Measurements from ENCODE around the gene DCDC2B. TPM values are rescaled to one million over a fixed set of nuclear protein-coding genes. Genes with fewer than 3 reads are reported as not detected.

Gene DCDC2B
- total and polyA plus RNA-seq, 2 of the 13 experiments (the other 11 are each of a cell fraction or from before 2014, with no cell fraction given): not detected

DNA sequence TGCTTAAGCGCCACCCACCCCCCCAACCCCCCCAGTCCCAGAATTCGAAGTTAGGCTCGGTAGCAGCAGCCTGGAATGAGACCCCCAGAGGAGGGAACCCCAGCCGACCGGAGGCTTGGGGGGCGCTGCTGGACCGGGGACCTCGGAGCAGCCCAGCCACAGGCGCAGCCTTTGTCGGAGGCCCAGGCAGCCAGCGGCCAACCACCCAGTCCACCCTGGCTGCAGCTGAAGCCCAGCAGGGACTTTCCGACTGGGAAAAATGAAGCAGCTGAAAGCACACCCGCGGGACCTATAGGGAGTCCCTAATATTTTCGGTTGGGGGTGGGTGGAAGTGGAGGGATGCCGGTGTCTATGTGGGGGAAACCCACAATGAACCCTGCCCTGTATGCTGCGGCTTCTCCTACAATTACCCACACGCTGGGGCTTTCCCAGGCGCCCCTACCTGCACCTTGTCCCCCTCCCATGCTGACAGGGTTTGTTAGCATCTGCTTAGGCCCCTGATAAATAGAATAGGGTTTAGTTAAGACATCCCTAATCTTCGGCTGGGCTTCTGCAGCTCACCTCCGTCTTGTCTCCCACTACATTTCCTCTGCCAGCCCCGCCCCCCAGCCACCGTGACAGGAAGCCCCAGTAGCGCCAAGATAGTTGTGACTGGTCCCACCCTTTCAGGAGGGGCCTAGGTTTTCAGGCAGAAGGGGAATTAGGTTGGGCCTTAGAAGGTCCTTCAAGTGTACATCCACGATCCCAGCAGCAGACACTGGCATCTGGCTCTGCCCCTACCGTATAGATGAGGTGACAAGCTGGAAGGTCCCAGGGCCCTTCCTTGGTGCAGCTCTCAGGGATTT lies 7.7 kb upstream of the DCDC2B start (continued):
- TF ChIP-seq KIAA2018 (CRISPR knock-in tag; IDR thresholded peaks at IDR 0.05; ENCODE audit: borderline replicate concordance): no peak
- TF ChIP-seq, protein P1, sequence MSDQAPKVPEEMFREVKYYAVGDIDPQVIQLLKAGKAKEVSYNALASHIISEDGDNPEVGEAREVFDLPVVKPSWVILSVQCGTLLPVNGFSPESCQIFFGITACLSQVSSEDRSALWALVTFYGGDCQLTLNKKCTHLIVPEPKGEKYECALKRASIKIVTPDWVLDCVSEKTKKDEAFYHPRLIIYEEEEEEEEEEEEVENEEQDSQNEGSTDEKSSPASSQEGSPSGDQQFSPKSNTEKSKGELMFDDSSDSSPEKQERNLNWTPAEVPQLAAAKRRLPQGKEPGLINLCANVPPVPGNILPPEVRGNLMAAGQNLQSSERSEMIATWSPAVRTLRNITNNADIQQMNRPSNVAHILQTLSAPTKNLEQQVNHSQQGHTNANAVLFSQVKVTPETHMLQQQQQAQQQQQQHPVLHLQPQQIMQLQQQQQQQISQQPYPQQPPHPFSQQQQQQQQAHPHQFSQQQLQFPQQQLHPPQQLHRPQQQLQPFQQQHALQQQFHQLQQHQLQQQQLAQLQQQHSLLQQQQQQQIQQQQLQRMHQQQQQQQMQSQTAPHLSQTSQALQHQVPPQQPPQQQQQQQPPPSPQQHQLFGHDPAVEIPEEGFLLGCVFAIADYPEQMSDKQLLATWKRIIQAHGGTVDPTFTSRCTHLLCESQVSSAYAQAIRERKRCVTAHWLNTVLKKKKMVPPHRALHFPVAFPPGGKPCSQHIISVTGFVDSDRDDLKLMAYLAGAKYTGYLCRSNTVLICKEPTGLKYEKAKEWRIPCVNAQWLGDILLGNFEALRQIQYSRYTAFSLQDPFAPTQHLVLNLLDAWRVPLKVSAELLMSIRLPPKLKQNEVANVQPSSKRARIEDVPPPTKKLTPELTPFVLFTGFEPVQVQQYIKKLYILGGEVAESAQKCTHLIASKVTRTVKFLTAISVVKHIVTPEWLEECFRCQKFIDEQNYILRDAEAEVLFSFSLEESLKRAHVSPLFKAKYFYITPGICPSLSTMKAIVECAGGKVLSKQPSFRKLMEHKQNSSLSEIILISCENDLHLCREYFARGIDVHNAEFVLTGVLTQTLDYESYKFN (CRISPR knock-in tag; conservative IDR thresholded peaks at IDR 0.05): peak; percentile 16; the same call in 1 of the 2 replicates
- no peak for TF ChIP-seq TEAD2 (CRISPR knock-in tag; IDR thresholded peaks at IDR 0.05)
- TF ChIP-seq ZNF563 (CRISPR knock-in tag; IDR thresholded peaks at IDR 0.05): no peak
- TF ChIP-seq, protein P2, sequence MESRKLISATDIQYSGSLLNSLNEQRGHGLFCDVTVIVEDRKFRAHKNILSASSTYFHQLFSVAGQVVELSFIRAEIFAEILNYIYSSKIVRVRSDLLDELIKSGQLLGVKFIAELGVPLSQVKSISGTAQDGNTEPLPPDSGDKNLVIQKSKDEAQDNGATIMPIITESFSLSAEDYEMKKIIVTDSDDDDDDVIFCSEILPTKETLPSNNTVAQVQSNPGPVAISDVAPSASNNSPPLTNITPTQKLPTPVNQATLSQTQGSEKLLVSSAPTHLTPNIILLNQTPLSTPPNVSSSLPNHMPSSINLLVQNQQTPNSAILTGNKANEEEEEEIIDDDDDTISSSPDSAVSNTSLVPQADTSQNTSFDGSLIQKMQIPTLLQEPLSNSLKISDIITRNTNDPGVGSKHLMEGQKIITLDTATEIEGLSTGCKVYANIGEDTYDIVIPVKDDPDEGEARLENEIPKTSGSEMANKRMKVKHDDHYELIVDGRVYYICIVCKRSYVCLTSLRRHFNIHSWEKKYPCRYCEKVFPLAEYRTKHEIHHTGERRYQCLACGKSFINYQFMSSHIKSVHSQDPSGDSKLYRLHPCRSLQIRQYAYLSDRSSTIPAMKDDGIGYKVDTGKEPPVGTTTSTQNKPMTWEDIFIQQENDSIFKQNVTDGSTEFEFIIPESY (CRISPR knock-in tag; IDR thresholded peaks at IDR 0.05): no peak
- TF ChIP-seq RFX1 (IDR thresholded peaks at IDR 0.05): no peak
- TF ChIP-seq, protein P3, sequence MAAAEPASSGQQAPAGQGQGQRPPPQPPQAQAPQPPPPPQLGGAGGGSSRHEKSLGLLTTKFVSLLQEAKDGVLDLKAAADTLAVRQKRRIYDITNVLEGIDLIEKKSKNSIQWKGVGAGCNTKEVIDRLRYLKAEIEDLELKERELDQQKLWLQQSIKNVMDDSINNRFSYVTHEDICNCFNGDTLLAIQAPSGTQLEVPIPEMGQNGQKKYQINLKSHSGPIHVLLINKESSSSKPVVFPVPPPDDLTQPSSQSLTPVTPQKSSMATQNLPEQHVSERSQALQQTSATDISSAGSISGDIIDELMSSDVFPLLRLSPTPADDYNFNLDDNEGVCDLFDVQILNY (CRISPR knock-in tag; conservative IDR thresholded peaks at IDR 0.05): no peak
- no peak for TF ChIP-seq ZNF749 (CRISPR knock-in tag; IDR thresholded peaks at IDR 0.05; ENCODE audit: borderline replicate concordance)
- no peak for TF ChIP-seq PREB (CRISPR knock-in tag; IDR thresholded peaks at IDR 0.05)
- no peak for TF ChIP-seq ZNF557 (CRISPR knock-in tag; IDR thresholded peaks at IDR 0.05)
- TF ChIP-seq TGIF2 (CRISPR knock-in tag; IDR thresholded peaks at IDR 0.05): no peak
- 0 out of 2 replicates have a peak, but pooled peaks have one; percentile 18 for TF ChIP-seq ZNF558 (CRISPR knock-in tag; IDR thresholded peaks at IDR 0.05; ENCODE audit: borderline replicate concordance)
